Measurements from ENCODE around the gene PLEKHH2.

- TF ChIP-seq CREB1 (CRISPR knock-in tag; IDR thresholded peaks at IDR 0.05; ENCODE audit: low read depth) = no peak
- TF ChIP-seq CTCF (conservative IDR thresholded peaks at IDR 0.05; ENCODE audit: low read depth in 2 of 2) = no peak
- TF ChIP-seq EZH2 (IDR thresholded peaks at IDR 0.05; ENCODE audit: low read depth, unreplicated experiment) = no peak
- TF ChIP-seq POLR2AphosphoS5 (IDR thresholded peaks at IDR 0.05; ENCODE audit: low read depth) = no peak
- TF ChIP-seq EZH2phosphoT487 (IDR thresholded peaks at IDR 0.05; ENCODE audit: unreplicated experiment) = no peak
Measured at GRCh38 chr2:43725711-43726246, 88.7 kb downstream of the PLEKHH2 start.
